Measurements from ENCODE around the gene CDK8.

DNA sequence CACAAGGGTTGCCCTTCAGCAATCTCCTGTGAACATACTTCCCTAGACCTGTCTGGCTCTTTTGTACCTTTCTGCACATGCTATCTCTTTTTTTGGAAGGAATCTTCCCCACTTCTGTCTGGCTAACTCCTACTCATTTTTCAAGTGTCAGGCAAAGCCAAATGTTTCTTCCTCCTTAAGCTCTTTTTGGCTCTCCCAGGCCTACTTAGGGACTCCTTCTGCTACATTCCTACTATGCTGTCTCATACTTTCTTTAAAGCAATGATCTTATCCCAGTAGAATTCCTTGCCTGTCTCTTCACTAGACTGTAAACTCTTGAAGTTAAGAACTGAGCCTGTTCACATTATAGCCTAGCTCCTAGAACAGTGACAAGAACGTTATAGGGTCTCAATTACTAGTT lies 188.6 kb downstream of the CDK8 start:
- TF ChIP-seq POLR2AphosphoS5 (IDR thresholded peaks at IDR 0.05; ENCODE audit: insufficient read depth, low read depth, low read length) (no peak), POLR2A (IDR thresholded peaks at IDR 0.05; ENCODE audit: low read depth, low read length) (no peak), EZH2 (IDR thresholded peaks at IDR 0.05; ENCODE audit: borderline replicate concordance, low read depth, low read length, severe bottlenecking) (no peak), JUN (IDR thresholded peaks at IDR 0.05; ENCODE audit: borderline replicate concordance, insufficient read depth, insufficient read length, low read depth) (no peak), GATA2 (IDR thresholded peaks at IDR 0.05; ENCODE audit: insufficient read depth, insufficient read length, low read depth, low read length) (no peak), FOS (IDR thresholded peaks at IDR 0.05; ENCODE audit: borderline replicate concordance, insufficient read depth, low read length) (no peak), MYC (IDR thresholded peaks at IDR 0.05; ENCODE audit: low read depth, low read length) (no peak)
- TF ChIP-seq, protein P1, sequence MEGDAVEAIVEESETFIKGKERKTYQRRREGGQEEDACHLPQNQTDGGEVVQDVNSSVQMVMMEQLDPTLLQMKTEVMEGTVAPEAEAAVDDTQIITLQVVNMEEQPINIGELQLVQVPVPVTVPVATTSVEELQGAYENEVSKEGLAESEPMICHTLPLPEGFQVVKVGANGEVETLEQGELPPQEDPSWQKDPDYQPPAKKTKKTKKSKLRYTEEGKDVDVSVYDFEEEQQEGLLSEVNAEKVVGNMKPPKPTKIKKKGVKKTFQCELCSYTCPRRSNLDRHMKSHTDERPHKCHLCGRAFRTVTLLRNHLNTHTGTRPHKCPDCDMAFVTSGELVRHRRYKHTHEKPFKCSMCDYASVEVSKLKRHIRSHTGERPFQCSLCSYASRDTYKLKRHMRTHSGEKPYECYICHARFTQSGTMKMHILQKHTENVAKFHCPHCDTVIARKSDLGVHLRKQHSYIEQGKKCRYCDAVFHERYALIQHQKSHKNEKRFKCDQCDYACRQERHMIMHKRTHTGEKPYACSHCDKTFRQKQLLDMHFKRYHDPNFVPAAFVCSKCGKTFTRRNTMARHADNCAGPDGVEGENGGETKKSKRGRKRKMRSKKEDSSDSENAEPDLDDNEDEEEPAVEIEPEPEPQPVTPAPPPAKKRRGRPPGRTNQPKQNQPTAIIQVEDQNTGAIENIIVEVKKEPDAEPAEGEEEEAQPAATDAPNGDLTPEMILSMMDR (IDR thresholded peaks at IDR 0.05; ENCODE audit: extremely low read depth in 1 of 2, insufficient read depth in 1 of 2, low read depth in 1 of 2, low read length in 2 of 2): no peak
- TF ChIP-seq, protein P2, sequence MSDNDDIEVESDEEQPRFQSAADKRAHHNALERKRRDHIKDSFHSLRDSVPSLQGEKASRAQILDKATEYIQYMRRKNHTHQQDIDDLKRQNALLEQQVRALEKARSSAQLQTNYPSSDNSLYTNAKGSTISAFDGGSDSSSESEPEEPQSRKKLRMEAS (IDR thresholded peaks at IDR 0.05; ENCODE audit: insufficient read depth, insufficient read length): no peak
